Kidney (tissue), 14 donors: ENCODE measurements around the gene ZBTB16. TPM values are rescaled to one million over a fixed set of nuclear protein-coding genes. Genes with fewer than 3 reads are reported as not detected.

Experiments used
- DNase-seq, 5 donors: peaks; one replicate each; pipeline ENCODE4 v3.0.0-alpha.2; 2013 to 2020
- FAIRE-seq: peaks from 2 replicates; lab custom pipeline; 2012; peaks lifted over from hg19 to GRCh38; lab: Jason Lieb, UNC
- H3K27ac ChIP-seq, 2 donors: one replicate each; pipeline ENCODE4 v1.7.0; 2013; ENCODE audit warnings: low read depth in 2 of 2, low read length in 2 of 2, inconsistent platforms in 1 of 2
- H3K27me3 ChIP-seq: one replicate; pipeline ENCODE4 v1.7.1; 2013; ENCODE audit warnings: low read length, inconsistent platforms; ENCODE audit not compliant: control insufficient read depth, insufficient read depth
- H3K36me3 ChIP-seq, 3 donors: one replicate each; pipeline versions ENCODE4 v1.7.0 to v1.7.1; 2013; ENCODE audit warnings: low read length in 3 of 3, control low read depth in 1 of 3, inconsistent platforms in 1 of 3; ENCODE audit not compliant: insufficient read depth in 3 of 3, control insufficient read depth in 2 of 3
- H3K4me1 ChIP-seq, 3 donors: one replicate each; pipeline versions ENCODE4 v1.7.0 to v1.7.1; 2013; ENCODE audit warnings: low read length in 3 of 3, inconsistent platforms in 1 of 3, low read depth in 1 of 3; ENCODE audit not compliant: control insufficient read depth in 2 of 3, insufficient read depth in 2 of 3
- H3K4me3 ChIP-seq, 3 donors: one replicate each; pipeline versions ENCODE4 v1.7.0 to v1.8.1; 2013; ENCODE audit warnings: low read length in 3 of 3, control low read depth in 1 of 3, inconsistent platforms in 1 of 3
- H3K9ac ChIP-seq, 3 donors: one replicate each; pipeline versions ENCODE4 v1.7.0 to v1.7.1; 2013; ENCODE audit warnings: low read length in 3 of 3, control low read depth in 1 of 3, inconsistent platforms in 1 of 3
- H3K9me3 ChIP-seq, 3 donors: one replicate each; pipeline versions ENCODE4 v1.7.0 to v1.7.1; 2013; ENCODE audit warnings: low read length in 3 of 3, control low read depth in 1 of 3, inconsistent platforms in 1 of 3; ENCODE audit not compliant: control insufficient read depth in 2 of 3, insufficient read depth in 1 of 3
- intact Hi-C: fragments of 100-400 bp; cut with DNase I; formaldehyde crosslinking; loops from one replicate; pipeline ENCODE4 v1.11.1; 2022
- polyA plus RNA-seq: library from polyadenylated mRNA; stranded (reverse); fragments of 350-450 nt; fragmentation: Illumina TruSeq; extraction: RNeasy Lipid Tissue Mini Kit (QIAGEN cat#74804); gene quantifications from one replicate; pipeline ENCODE4 v1.2.3, GENCODE V29; 2014; ENCODE audit warnings: low read depth, low replicate concordance; ENCODE audit not compliant: insufficient read depth
- total RNA-seq: library from RNA; stranded (reverse); fragmentation: NEBNext Ultra II Directional; extraction: Animal tissue kit (Norgen Biotek cat#: 25700); gene quantifications from one replicate; pipeline ENCODE4 v1.2.1, GENCODE V29; 2021
- TF ChIP-seq, protein P1 (sequence below): IDR thresholded peaks from 3 replicates; pipeline ENCODE4 v1.5.1; 2012; ENCODE audit warnings: mild to moderate bottlenecking, moderate library complexity, borderline replicate concordance; ENCODE audit not compliant: insufficient read depth; ENCODE audit errors: extremely low read depth
- donor health status: control.
- donor health status: control.
- donor health status: control.
- donor health status: control.
- donor health status: control.
- donor health status: DM: yes; HTN: yes; CAD: no.
- donor health status: Normal renal cell carcinoma (clear cell type).

The ZBTB16 gene
- total and polyA plus RNA-seq, 2 donors from 2014 or later, result 2.5 to 126 TPM

DNA sequence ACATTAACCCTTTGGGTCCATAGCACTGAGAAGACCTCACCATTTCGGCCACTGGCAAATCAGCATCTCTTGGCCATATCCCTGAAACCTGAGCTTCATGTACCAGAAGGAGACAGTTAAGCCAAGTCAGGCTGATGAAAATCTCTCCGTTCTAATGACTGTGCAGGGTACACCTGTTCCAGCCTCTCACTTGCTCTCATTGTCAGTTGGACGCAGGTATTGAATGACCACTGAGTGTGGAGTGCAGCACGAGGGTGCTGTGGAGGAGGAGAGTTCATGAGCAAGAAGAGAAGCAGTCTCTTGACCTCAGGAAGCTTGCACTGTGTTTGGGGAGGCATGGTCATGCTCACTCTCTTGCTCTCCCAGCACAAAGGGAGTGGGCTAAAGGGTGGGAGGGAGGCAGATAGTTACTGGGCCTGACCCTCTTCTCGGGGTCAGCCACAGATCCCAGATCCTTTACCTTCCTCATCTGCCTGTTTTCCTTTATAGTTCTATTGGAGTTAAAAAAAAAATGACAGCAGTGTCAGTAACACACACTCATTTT, 65.2 kb downstream of the ZBTB16 start:
- H3K9ac ChIP-seq, result no peak overlapping the region
- H3K27me3 ChIP-seq, result no peaks in the 10 kb centered on the region
- no peak overlapping the region for H3K4me3 ChIP-seq
- intact Hi-C loops, result no loop called here
- H3K9me3 ChIP-seq, result no peaks in the 10 kb centered on the region
- peaks cover 0 to 24% (median 17%) of the 10 kb centered on the region in 3 donors for H3K4me1 ChIP-seq
- peaks cover 0 to 20% (median 10%) of the 10 kb centered on the region in 3 donors for H3K36me3 ChIP-seq
- FAIRE-seq, result no peak
- DNase-seq, result no peak
- TF ChIP-seq, protein P1, sequence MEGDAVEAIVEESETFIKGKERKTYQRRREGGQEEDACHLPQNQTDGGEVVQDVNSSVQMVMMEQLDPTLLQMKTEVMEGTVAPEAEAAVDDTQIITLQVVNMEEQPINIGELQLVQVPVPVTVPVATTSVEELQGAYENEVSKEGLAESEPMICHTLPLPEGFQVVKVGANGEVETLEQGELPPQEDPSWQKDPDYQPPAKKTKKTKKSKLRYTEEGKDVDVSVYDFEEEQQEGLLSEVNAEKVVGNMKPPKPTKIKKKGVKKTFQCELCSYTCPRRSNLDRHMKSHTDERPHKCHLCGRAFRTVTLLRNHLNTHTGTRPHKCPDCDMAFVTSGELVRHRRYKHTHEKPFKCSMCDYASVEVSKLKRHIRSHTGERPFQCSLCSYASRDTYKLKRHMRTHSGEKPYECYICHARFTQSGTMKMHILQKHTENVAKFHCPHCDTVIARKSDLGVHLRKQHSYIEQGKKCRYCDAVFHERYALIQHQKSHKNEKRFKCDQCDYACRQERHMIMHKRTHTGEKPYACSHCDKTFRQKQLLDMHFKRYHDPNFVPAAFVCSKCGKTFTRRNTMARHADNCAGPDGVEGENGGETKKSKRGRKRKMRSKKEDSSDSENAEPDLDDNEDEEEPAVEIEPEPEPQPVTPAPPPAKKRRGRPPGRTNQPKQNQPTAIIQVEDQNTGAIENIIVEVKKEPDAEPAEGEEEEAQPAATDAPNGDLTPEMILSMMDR, result no peak
- H3K27ac ChIP-seq, result no peak overlapping the region

DNA sequence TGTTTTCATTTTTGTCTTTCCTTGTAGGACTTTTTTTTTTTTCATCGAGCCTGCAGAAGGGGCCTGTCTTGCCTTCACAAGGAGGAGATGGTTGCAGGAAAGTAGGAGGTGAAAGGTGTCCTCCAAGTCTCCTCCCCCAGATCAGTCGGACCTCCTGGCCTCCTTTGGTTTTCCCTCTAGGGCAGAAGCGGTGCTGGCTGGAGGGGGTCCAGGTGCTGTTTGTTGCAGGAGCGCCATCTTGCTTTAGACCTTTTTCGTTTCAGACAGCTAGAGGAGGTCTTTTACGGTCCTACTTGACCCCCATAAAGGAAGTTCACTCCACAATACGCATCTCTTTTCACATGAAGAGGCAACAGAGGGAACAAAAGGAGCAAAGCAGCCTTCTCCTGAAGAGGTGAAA, 66.0 kb downstream of the ZBTB16 start:
- Histone ChIP-seq H3K27ac (no peak overlapping the region), H3K9ac (no peak overlapping the region), H3K27me3 (no peaks in the 10 kb centered on the region), H3K4me3 (no peak overlapping the region), H3K9me3 (no peaks in the 10 kb centered on the region), H3K4me1 (peaks cover 0 to 24% (median 23%) of the 10 kb centered on the region in 3 donors), H3K36me3 (peaks cover 0 to 20% (median 10%) of the 10 kb centered on the region in 3 donors)
- no peak for FAIRE-seq
- TF ChIP-seq, protein P1, result no peak
- DNase-seq, result no peak
- intact Hi-C loops, result no loop called here

DNA sequence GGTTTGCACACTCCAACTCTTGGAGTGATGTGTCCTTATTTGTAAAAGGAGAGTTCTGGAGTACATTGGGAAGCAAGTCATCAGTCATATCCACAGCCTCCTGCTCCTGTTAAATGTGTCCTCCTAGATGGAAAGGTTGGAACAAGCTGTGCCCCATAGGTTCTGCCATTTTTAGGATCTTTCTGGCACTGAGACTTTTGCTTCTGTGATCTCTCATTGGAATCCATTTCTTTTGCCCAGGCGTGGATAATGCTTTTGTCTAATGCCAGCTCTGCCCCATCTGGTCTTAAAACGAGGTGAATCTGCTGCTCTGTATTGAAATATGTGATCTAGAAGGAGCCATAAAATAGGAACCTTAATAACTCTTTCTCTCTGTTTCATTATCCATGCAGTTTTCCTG, 66.4 kb downstream of the ZBTB16 start:
- no peak overlapping the region for H3K9ac ChIP-seq
- H3K4me3 ChIP-seq, result no peak overlapping the region
- DNase-seq (no peak), FAIRE-seq (no peak)
- intact Hi-C loops, result no loop called here
- H3K9me3 ChIP-seq, result no peaks in the 10 kb centered on the region
- no peaks in the 10 kb centered on the region for H3K27me3 ChIP-seq
- H3K36me3 ChIP-seq, result peaks cover 0 to 20% (median 10%) of the 10 kb centered on the region in 3 donors
- no peak overlapping the region for H3K27ac ChIP-seq
- TF ChIP-seq, protein P1, result no peak
- H3K4me1 ChIP-seq, result peaks cover 0 to 22% (median 22%) of the 10 kb centered on the region in 3 donors

DNA sequence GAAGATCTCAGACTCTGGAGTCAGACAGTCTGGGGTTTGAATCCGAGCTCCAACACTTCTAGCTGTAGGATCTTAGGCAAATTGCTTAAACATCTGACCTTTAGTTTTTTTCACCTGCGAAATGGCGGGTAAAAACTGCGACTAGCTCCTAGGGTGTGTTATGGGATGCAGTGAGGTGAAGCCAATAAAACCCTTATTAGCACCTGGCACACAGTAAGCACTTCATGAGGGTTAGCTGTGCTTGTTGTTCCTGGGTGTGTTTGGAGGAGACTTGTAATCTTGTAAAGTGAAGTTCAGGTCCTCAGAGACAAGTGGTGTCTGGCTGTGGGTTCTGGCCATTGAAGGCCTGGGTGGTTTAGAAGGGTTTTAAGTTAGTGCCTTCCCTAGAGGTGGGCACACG, 68.9 kb downstream of the ZBTB16 start:
- Histone ChIP-seq H3K4me1 (peaks cover 0 to 17% (median 9%) of the 10 kb centered on the region in 3 donors), H3K27ac (no peak overlapping the region), H3K4me3 (no peak overlapping the region), H3K9me3 (no peaks in the 10 kb centered on the region), H3K27me3 (no peaks in the 10 kb centered on the region), H3K9ac (no peak overlapping the region), H3K36me3 (peaks cover 0 to 15% (median 10%) of the 10 kb centered on the region in 3 donors)
- intact Hi-C loops, result no loop called here
- no peak for DNase-seq
- no peak for FAIRE-seq
- TF ChIP-seq, protein P1, result no peak
